C1 segment of cervical spinal cord (tissue), 14 donors: ENCODE measurements around the gene ALOX15.
"Not testable (repeated sequence)": the region's sequence is repeated elsewhere in the genome, so short reads cannot be mapped to it uniquely, and the experiment has no call there.

Experiments
- DNase-seq, 14 donors: peaks; one replicate each; lab custom pipeline; 2025; lab: John Stamatoyannopoulos, UW

ALOX15 gene

DNA sequence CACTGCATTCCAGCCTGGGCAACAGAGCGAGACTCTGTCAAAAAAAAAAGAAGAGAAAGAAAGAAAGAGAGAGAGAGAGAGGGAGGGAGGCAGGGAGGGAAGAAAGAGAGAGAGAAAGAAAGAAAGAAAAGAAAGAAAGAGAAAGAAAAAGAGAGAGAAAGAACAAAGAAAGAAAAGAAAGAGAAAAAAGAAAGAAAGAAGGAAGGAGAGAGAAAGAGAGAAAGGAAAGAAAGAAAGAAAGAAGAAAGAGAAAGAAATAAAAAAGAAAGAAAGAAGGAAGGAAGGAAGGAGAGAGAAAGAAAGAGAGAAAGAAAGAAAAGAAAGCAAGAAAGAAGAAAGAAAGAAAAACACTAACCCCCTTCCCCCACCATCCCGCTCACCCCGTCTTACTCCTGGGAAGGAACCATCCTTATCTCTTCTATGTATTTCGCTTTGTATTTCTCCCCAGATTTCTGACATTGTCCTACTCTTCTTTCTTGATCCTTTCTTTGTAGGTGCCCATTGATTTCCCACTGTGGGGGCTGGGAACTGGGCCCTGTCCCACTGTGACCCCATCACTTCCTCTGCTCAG lies 20.9 kb downstream of the ALOX15 start:
- DNase-seq = no peak

DNA sequence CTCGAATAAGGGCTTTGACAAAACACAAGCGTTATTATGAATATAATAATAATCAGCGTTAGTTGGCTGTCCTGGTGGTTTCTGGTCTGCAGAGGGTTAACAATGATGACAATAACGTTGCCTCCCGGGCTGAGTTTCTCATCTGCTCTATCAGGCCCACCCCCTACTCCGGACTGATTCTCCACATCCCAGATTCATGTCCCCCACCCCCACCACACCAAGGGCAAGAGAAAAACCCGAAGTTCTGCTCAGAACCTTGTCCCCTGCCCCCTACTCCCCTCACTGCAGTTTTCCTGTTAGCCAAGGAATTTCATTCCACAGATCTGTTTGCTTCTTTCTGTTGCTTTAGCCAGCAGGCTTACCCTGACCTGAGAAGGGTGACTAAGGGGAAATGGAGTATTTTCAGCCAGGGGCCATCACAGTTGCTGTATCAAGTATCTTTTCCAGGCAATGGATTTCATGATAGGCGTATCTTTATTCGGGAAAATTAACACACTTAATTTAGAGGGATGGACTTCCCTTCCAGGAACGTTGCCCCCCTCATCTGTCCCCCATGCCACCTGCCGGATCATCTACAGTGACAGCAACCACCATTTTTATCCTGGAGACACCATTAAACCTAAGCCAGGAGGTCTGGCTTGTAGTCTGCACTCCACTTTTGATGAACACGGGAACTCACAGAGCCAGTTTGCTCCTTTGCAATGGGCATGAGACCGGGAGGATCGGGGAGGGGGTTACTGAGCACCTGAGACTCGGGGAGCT lies 23.7 kb downstream of the ALOX15 start:
- DNase-seq = no peak

DNA sequence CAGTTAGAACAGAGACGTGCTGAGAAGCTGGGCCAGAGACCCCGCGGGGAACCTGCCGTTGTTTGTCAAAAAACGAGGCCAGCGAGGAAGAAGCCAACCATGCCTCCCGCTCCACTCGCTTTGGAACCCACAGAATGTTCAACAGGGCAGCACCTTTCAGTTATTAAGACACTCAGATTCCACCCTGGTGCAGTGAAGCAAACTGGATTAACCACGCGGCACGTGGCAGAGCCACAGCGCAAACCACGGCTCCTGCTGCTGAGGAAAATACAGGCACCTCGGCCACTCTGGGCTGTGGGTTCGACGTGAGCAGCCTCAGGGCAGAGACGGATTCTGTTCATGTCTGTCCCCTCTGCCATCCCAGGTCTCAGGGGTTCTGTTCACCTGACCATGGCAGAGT lies 24.4 kb downstream of the ALOX15 start:
- DNase-seq = peak in 1 of 14 donors; percentile 17

DNA sequence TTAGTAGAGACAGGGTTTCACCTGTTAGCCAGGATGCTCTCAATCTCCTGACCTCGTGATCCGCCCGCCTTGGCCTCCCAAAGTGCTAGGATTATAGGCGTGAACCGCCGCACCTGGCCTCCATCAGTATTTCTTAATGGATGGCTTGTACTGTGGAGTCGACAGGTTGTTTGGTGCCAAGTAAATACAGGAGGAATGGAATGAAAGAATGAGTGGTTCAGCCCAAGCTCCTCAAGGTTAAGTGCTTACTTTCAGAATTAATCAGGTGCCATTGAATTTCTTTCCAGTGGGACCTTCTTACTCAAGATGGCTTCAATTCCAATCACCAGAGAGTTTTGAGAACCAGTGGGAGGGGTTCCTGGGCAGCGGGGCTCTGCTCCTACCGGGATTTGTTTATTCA lies 25.0 kb downstream of the ALOX15 start:
- no peak for DNase-seq

DNA sequence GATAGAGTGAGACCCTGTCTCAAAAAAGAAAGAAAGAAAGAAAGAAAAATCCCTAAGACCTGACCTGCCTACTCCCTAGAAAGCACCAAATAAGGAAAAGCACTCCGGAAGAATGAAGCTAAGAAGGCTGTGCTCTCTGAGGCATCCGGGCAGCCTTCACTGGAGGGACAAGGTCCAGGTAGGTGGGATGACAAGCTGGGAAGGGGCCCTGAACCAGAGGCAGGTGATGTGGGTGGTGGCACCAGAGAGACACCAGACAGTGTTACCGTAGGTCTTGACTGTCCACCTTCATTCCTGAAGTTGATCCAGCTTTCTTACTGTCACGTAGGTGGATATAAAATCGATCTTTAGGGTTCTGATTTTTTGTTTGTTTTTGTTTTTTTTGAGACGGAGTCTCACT lies 30.8 kb downstream of the ALOX15 start:
- no peak for DNase-seq

DNA sequence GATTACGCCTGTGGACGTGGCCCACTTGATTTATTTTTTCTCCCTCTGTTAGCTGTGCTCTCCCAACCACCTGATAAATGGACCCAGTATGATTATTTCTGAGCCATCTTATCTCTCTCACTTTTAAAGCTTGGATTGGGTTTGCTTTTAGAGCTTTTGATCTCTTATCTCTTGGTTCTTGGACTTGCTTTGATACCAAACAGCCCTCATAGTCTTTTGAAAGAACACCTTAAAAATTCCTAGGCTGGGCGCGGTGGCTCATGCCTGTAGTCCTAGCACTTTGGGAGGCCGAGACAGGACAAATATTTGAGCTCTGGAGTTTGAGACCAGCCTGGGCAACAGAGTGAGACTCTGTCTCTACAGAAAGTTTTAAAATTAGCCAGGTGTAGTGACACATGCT lies 31.3 kb downstream of the ALOX15 start:
- no peak for DNase-seq

DNA sequence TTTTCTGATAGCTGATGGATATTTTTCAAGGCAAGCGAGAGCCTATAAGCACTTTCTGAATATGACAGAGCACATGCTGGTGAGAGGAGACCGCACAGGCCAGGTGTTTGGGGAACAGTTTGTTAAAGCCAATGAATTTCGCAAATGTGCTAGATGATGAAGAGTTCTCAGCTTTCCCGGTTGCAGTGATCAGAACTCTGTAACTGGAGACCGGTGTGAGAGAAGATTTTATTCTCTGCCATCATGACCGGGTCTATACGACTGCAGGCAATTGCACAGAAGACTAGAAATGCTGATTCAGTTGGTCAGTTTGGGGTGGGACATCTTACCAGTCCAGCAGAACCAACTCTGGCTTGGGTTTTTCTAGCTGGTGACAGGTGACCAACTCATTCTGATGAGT lies 31.7 kb downstream of the ALOX15 start:
- DNase-seq = no peak

DNA sequence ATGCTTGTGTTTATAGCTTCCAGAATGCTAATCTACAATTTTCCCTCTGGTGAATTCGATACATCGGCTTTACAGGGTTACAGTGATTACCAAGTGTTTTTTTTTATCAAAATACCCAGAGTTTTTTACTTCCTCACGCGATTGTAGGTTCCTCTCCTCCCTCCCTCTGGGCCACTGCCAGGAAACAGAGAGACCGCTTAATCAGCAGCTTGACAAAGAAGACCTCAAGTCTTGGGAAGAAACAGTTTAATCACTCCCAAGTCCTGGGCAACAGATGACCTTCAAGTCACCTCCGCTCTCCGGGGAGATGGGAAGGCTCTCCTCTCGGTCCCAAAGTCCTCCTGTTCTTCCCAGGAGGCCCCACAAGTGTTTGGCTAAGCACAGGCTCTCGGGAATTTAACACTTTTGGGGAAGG lies 33.7 kb downstream of the ALOX15 start:
- peak in 6 of 14 donors; percentile 3 to 41 (median 16) for DNase-seq

DNA sequence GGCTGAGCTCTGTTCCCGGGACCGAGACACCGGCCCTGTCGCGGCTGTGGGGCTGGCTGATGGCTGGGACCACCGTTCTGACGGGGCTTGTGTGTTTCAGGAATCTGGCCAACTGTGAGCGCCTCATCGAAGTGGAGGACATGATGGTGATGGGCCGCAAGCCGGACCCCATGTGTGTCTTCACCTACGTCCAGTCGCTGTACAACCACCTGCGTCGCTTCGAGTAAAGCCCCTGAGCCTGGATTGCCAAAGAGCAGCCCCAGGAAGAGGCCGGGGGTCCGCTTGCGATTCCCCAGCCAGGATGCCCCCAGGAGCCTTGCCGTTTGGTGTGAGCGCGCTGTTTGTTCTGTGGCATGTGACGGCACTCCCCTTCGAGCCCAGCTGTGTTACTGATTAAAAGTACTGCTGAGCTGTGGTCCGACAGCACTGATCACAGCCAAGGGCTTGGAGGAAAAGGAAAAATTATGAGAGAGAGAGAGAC lies 34.2 kb downstream of the ALOX15 start:
- DNase-seq = no peak

DNA sequence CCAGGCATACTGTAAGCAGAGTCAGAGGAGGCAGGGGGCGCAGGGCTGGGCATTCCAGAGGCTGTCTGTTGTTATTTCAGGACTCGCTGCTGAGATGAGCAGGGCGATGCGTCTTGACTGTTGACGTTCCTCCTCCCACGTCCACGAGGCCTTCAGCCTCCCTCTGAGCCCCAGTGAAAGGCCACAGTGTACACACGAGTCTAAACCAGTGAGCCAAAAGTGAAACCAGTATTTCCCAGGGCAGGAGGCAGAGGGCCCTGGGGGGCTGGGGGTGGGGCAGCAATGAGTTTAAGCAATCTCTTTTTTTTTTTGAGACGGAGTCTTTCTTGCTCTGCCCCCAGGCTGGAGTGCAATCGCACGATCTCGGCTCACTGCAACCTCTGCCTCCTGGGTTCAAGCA lies 35.7 kb downstream of the ALOX15 start:
- DNase-seq = peak in 2 of 14 donors; percentile 5 to 7

DNA sequence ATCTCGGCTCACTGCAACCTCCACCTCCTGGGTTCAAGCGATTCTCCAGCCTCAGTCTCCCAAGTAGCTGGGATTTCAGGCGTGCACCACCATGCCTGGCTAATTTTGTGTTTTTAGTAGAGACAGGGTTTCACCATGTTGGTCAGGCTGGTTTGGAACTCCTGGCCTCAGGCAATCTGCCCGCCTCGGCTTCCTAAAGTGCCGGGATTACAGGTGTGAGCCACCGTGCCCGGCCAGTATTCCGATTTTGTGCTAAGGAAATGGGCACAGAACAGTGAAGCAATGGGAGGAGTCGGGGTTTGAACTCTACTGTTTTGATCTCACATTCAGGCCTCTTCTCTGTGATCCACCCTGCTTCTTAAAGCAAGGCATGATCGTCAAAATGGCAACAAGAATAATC lies 36.7 kb downstream of the ALOX15 start:
- DNase-seq = not testable (repeated sequence)

DNA sequence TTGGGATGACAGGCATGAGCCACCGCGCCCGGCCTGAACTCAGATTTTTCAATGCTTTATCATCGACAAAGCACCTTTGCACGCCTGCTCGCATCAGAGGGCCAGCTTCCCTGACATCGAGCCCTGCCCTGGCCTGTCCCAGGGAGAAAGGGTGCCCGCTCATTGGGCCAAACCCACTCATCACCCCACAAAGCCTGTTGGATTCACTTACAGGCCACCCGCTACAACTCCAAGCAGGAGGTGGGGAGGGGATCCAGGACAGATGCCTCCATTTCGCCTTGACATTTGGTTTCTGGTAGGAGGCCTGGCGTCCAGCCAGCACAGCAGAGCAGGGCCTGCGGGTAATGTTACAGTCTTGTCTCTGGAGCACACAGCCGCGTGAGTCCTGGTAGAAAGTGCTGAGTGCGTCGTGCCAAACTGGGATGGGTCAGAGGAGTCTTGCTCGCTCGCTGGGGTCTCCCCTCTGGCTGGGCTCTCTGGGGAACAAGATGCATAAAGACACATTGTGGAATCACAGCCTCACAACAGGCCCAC lies 37.3 kb downstream of the ALOX15 start:
- DNase-seq = peak in 2 of 14 donors; percentile 5 to 87

DNA sequence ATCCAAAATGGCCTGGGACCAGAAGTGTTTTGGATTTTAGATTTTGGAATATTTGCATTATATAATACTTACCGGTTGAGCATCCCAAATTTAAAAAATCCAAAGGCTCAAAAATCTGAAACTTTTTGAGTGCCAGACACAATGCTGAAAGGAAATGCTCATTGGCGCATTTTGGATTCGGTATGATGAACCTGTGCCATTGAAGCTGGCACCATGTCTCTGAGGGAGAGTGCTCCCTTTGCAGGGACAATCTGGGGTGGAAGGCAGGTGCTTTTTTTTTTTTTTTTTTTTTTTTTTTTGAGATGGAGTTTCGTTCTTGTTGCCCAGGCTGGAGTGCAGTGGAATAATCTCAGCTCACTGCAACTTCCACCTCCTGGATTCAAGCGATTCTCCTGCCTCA lies 39.4 kb downstream of the ALOX15 start:
- peak in 1 of 14 donors; percentile 33 for DNase-seq

DNA sequence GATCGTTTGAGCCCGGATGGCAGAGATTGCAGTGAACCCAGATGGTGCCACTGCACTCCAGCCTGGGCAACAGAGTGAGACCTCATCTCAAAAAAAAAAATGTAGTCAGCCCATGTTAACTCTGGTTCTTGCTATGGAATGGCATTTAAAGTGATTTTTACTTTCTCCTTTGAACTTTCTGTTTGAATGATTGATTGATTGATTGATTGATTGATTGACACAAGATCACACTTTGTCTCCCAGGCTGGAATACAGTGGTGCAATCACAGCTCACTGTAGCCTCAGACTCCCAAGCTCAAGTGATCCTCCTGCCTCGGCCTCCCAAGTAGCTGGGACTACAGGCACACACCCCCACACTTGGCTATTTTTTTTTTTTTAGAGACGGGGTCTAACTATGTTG lies 40.2 kb downstream of the ALOX15 start:
- DNase-seq = no peak

DNA sequence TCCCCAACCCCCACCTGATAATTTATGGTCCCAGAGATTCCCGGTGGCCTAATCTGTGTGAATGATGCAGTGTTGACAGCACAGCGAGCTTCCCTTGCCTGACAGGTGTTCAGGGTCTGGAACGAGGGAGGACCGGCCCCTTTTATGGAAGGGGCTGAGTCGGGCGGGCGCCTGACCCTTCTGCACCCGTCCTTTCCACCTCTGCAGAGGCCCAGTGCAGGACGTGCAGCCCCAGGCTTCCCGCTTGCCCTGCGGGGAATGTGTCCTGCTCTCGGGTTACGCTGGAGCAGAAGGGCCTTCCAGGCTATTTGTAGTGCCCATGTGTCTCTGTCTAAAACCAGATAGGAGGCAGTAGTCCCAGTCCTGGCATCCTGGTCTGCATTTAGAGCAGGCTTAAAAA lies 40.9 kb downstream of the ALOX15 start:
- DNase-seq = no peak

DNA sequence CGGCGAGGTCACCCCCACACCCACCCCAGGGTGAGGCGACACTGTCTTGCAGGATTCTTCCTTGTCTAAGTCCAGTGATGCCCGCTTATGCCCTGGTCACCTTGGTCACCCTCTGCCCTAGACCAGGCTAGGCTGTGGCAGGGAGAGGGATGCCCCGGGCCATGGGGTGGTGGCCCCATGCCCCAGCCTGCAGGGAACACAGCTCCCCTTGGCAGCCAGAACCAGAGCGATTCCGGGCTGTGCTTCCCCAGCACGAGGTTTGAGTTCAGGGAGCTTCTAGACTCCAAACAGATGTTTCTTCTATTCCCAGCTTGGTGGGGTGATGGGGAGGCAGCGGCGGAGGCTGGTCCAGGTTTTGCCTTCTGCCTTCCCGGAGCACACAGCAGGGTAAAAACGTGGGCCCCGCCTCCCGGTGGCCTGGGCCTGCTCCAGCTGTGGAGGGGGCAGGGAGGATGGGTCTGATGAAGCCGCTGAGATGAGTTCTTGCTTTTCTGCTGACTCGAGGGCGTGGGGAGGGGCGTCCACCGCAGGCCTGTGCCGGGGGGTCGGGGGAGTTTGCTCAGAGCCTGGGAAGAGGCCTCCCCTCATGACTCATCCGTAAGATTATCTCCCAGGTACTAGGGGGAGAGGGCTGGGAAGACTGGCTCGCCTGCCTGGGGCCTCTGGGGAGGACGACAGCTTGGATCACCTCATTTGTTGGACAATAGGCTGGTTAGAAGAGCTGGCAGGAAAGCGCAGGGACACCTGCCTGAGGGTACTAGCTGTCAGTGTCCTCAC lies 41.8 kb downstream of the ALOX15 start:
- DNase-seq = no peak

DNA sequence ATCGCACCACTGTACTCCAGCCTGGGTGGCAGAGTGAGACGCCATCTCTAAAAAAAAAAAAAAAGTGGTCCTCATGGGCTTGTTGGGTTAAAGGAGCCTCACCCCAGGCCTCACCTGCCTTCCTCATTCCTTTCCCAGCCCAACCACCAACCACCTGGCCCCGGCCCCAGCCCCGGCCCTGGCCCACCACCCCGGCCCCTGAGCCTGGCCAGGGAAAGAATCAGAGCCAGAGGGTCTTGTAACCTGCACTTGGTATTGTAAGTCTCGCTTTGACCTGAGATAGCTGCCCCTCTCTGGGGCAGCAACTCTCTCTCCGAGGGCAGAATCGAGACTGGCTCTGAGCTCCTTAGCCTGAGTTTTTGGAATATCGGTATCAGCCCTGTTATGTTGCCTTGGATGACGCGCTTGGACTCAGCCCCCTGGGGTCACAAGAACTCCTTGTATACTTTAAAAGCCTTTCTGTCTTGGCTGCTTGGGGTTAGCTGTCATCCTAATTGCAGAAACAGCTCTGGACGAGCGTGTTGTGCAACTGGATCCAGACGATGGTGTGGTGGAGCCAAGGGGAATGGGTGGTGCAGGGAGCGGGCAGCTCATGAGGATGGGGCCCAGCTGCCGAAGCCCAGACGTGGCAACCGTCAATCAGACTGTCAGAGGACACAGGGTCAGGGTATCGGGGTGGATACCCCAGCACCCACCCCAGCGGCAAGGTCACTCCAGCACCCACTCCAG lies 42.5 kb downstream of the ALOX15 start:
- no peak for DNase-seq

DNA sequence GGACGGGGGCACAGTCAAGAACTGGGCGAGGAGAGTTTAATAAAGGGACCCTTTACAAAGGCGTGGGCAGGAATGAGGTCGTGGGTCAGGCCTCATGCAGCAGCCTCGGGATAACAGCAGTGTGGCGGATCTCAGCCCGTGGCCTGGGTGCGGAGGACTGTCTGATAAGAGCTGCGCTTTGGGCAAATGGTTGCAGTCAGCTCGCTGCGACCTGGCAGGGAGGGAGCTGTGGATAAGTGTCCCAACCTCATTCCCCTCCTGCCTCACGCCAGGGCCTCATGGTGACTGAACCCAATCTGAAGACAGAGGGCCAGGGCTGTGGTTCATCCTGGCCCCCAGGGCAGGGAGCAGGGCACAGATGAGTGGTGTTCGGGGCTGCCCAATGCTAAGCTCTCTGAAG lies 43.5 kb downstream of the ALOX15 start:
- no peak for DNase-seq

DNA sequence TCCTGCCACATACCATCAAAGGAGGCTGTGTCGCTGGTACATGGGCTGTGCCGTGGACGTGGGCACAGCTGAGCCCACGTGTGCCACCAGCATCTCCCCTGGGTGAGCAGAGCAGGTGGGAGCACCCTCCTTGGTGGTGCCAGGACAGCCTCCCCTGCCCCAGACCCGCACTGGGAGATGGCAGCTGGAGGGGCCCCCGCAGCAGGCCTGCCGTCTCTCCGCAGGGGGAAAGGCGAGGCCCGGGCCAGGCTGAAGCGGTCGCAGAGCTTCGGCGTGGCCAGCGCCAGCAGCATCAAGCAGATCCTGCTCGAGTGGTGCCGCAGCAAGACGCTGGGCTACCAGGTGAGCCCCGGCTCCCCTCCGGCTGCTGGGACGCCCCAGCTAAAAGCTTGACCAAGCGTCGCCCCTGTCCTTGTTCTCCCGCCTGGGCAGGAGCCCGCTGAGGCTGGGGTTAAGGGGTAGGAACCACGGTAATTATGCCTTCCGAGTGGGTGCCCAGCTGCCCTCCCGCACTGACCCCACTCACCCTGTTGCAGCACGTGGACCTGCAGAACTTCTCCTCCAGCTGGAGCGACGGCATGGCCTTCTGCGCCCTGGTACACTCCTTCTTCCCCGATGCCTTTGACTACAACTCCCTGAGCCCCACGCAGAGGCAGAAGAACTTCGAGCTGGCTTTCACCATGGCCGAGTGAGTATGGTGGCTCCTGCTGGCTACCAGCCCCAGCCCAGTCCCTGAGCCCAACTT lies 44.7 kb downstream of the ALOX15 start:
- no peak for DNase-seq

DNA sequence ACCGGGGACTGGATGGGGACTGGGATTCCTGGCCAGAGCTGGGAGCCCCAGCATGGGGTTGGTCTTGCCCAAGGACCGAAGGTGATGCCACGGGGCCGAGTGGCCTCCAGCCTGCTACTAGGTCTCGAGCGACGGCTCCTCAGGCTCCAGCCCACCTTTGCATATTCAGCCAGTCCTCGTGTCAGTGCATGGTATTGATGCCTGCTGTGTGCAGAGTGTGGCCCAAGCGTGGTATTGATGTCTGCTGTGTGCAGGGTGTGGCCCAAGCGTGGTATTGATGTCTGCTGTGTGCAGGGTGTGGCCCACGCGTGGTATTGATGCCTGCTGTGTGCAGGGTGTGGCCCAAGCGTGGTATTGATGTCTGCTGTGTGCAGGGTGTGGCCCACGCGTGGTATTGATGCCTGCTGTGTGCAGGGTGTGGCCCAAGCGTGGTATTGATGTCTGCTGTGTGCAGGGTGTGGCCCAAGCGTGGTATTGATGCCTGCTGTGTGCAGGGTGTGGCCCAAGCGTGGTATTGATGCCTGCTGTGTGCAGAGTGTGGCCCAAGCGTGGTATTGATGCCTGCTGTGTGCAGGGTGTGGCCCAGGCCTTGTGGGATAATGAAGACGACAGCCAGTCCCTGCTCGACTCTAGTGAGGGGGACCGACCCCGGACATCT lies 45.7 kb downstream of the ALOX15 start:
- DNase-seq = not testable (repeated sequence)
